GM23338 (cell line): Measurements from ENCODE around the gene ZNF580. TPM values are rescaled to one million over a fixed set of nuclear protein-coding genes. Genes with fewer than 3 reads are reported as not detected.

Source experiments
- ATAC-seq: fragments of 200-7000 bp; cut with Tn5 transposase; 3 replicates; pipeline ENCODE4 v1.9.1; 2020
- DNase-seq: peaks from one replicate; pipeline ENCODE4 v3.0.0-alpha.2; 2015; ENCODE audit warnings: low spot score
- H2AFZ ChIP-seq: fragments of 200-600 bp; sonication (generic); 2 replicates; pipeline ENCODE4 v1.8.0; 2016; ENCODE audit warnings: antibody characterized with exemption, mild to moderate bottlenecking, moderate library complexity
- H3F3A ChIP-seq: fragments of 200-600 bp; sonication (generic); replicated peaks from 2 replicates; pipeline ENCODE4 v1.8.0; 2017; ENCODE audit warnings: antibody characterized with exemption, mixed run types, low read depth
- H3K27ac ChIP-seq: fragments of 200-600 bp; sonication (generic); 2 replicates; pipeline ENCODE4 v1.6.1; 2016; ENCODE audit warnings: low read depth
- H3K27me3 ChIP-seq: fragments of 200-600 bp; sonication (generic); 2 replicates; pipeline ENCODE4 v1.8.0; 2016; ENCODE audit warnings: mild to moderate bottlenecking, mixed run types, moderate library complexity; ENCODE audit not compliant: insufficient read depth
- H3K36me3 ChIP-seq: fragments of 200-600 bp; sonication (generic); 2 replicates; pipeline ENCODE4 v1.8.0; 2016; ENCODE audit warnings: mild to moderate bottlenecking; ENCODE audit not compliant: insufficient read depth
- H3K4me1 ChIP-seq: fragments of 200-600 bp; sonication (generic); 2 replicates; pipeline ENCODE4 v1.8.0; 2016; ENCODE audit warnings: mild to moderate bottlenecking, moderate library complexity; ENCODE audit not compliant: insufficient read depth
- H3K4me2 ChIP-seq: fragments of 200-600 bp; sonication (generic); 2 replicates; pipeline ENCODE4 v1.7.1; 2017; ENCODE audit warnings: mixed run types
- H3K4me3 ChIP-seq: fragments of 200-600 bp; sonication (generic); 2 replicates; pipeline ENCODE4 v1.6.1; 2016; ENCODE audit warnings: mixed run types
- H3K79me2 ChIP-seq: fragments of 200-600 bp; sonication (generic); replicated peaks from 2 replicates; pipeline ENCODE4 v1.8.0; 2017; ENCODE audit warnings: mild to moderate bottlenecking; ENCODE audit not compliant: insufficient read depth
- H3K9me2 ChIP-seq: fragments of 200-600 bp; sonication (generic); 2 replicates; pipeline ENCODE4 v1.8.0; 2017; ENCODE audit not compliant: insufficient read depth
- H4K20me1 ChIP-seq: fragments of 200-600 bp; sonication (generic); replicated peaks from 2 replicates; pipeline ENCODE4 v1.8.0; 2017; ENCODE audit warnings: mild to moderate bottlenecking; ENCODE audit not compliant: insufficient read depth
- H3K27ac Mint-ChIP-seq: 2 replicates; pipeline ENCODE4 v1.8.0; 2020; ENCODE audit warnings: inconsistent platforms, mild to moderate bottlenecking, moderate library complexity, mixed read lengths
- H3K27me3 Mint-ChIP-seq: 3 replicates; pipeline ENCODE4 v1.8.0; 2022; ENCODE audit warnings: low read depth, mild to moderate bottlenecking, moderate library complexity, mixed read lengths, inconsistent platforms; ENCODE audit not compliant: insufficient read depth, poor library complexity
- H3K36me3 Mint-ChIP-seq: 3 replicates; pipeline ENCODE4 v1.8.0; 2021; ENCODE audit warnings: low read depth, mild to moderate bottlenecking, inconsistent platforms, moderate library complexity, mixed read lengths
- H3K4me1 Mint-ChIP-seq: 3 replicates; pipeline ENCODE4 v1.8.0; 2020; ENCODE audit warnings: mild to moderate bottlenecking, inconsistent platforms, mixed read lengths
- H3K4me3 Mint-ChIP-seq: 3 replicates; pipeline ENCODE4 v1.8.0; 2021; ENCODE audit warnings: moderate library complexity, mild to moderate bottlenecking, inconsistent platforms, mixed read lengths
- H3K9me3 Mint-ChIP-seq: 3 replicates; pipeline ENCODE4 v1.8.0; 2020; ENCODE audit warnings: moderate library complexity, mild to moderate bottlenecking, inconsistent platforms, mixed read lengths
- EZH2 ChIP-seq: fragments of 200-600 bp; sonication (generic); IDR thresholded peaks from one replicate; pipeline ENCODE4 v1.8.0; 2017; ENCODE audit warnings: antibody characterized with exemption, mild to moderate bottlenecking, low read depth; ENCODE audit not compliant: unreplicated experiment
- JUNB ChIP-seq: IDR thresholded peaks from one replicate; pipeline ENCODE4 v1.6.1; 2016; ENCODE audit warnings: antibody characterized with exemption; ENCODE audit not compliant: unreplicated experiment
- REST ChIP-seq: IDR thresholded peaks from one replicate; pipeline ENCODE4 v1.6.1; 2018; ENCODE audit warnings: antibody characterized with exemption; ENCODE audit not compliant: unreplicated experiment
- ZNF114 ChIP-seq: fragments of 250-450 bp; sonication (Bioruptor Pico); IDR thresholded peaks from 2 replicates; pipeline ENCODE4 v1.5.0; 2020; ENCODE audit warnings: mild to moderate bottlenecking, moderate library complexity
- ZNF331 ChIP-seq: fragments of 250-450 bp; sonication (Bioruptor Pico); IDR thresholded peaks from 2 replicates; pipeline ENCODE4 v1.5.0; 2020; ENCODE audit warnings: low read depth, mild to moderate bottlenecking, moderate library complexity
- polyA plus RNA-seq: library from polyadenylated mRNA; unstranded; fragments of >200 nt; fragmentation: Nextera tagmentation; extraction: Ambion mirVana; gene quantifications from 2 replicates; pipeline ENCODE4 v1.2.1, GENCODE V29; 2016
- total RNA-seq: library from RNA; depleted of rRNA; stranded (reverse); fragments of >200 nt; shearing (Covaris generic); gene quantifications from 2 replicates; pipeline ENCODE4 v1.2.3, GENCODE V29; 2014
- TF ChIP-seq, protein P1 (sequence below): fragments of 250-450 bp; sonication (Bioruptor Pico); IDR thresholded peaks from 2 replicates; pipeline ENCODE4 v1.5.0; 2020; ENCODE audit warnings: mild to moderate bottlenecking, moderate library complexity

The ZNF580 gene
- total and polyA plus RNA-seq, 2 experiments from 2014 or later = 18.7 to 23.6 TPM

- TF ChIP-seq, protein P1, sequence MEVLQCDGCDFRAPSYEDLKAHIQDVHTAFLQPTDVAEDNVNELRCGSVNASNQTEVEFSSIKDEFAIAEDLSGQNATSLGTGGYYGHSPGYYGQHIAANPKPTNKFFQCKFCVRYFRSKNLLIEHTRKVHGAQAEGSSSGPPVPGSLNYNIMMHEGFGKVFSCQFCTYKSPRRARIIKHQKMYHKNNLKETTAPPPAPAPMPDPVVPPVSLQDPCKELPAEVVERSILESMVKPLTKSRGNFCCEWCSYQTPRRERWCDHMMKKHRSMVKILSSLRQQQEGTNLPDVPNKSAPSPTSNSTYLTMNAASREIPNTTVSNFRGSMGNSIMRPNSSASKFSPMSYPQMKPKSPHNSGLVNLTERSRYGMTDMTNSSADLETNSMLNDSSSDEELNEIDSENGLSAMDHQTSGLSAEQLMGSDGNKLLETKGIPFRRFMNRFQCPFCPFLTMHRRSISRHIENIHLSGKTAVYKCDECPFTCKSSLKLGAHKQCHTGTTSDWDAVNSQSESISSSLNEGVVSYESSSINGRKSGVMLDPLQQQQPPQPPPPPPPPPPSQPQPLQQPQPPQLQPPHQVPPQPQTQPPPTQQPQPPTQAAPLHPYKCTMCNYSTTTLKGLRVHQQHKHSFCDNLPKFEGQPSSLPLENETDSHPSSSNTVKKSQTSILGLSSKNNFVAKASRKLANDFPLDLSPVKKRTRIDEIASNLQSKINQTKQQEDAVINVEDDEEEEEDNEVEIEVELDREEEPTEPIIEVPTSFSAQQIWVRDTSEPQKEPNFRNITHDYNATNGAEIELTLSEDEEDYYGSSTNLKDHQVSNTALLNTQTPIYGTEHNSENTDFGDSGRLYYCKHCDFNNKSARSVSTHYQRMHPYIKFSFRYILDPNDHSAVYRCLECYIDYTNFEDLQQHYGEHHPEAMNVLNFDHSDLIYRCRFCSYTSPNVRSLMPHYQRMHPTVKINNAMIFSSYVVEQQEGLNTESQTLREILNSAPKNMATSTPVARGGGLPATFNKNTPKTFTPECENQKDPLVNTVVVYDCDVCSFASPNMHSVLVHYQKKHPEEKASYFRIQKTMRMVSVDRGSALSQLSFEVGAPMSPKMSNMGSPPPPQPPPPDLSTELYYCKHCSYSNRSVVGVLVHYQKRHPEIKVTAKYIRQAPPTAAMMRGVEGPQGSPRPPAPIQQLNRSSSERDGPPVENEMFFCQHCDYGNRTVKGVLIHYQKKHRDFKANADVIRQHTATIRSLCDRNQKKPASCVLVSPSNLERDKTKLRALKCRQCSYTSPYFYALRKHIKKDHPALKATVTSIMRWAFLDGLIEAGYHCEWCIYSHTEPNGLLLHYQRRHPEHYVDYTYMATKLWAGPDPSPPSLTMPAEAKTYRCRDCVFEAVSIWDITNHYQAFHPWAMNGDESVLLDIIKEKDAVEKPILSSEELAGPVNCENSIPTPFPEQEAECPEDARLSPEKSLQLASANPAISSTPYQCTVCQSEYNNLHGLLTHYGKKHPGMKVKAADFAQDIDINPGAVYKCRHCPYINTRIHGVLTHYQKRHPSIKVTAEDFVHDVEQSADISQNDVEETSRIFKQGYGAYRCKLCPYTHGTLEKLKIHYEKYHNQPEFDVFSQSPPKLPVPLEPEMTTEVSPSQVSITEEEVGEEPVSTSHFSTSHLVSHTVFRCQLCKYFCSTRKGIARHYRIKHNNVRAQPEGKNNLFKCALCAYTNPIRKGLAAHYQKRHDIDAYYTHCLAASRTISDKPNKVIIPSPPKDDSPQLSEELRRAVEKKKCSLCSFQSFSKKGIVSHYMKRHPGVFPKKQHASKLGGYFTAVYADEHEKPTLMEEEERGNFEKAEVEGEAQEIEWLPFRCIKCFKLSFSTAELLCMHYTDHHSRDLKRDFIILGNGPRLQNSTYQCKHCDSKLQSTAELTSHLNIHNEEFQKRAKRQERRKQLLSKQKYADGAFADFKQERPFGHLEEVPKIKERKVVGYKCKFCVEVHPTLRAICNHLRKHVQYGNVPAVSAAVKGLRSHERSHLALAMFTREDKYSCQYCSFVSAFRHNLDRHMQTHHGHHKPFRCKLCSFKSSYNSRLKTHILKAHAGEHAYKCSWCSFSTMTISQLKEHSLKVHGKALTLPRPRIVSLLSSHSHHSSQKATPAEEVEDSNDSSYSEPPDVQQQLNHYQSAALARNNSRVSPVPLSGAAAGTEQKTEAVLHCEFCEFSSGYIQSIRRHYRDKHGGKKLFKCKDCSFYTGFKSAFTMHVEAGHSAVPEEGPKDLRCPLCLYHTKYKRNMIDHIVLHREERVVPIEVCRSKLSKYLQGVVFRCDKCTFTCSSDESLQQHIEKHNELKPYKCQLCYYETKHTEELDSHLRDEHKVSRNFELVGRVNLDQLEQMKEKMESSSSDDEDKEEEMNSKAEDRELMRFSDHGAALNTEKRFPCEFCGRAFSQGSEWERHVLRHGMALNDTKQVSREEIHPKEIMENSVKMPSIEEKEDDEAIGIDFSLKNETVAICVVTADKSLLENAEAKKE (CRISPR knock-in tag) = no peak
- TF ChIP-seq EZH2 = no peak
- TF ChIP-seq ZNF331 (CRISPR knock-in tag) = no peak
Observed at GRCh38 chr19:55596304-55596703, 44.5 kb upstream of the ZNF580 start (continued).

DNA sequence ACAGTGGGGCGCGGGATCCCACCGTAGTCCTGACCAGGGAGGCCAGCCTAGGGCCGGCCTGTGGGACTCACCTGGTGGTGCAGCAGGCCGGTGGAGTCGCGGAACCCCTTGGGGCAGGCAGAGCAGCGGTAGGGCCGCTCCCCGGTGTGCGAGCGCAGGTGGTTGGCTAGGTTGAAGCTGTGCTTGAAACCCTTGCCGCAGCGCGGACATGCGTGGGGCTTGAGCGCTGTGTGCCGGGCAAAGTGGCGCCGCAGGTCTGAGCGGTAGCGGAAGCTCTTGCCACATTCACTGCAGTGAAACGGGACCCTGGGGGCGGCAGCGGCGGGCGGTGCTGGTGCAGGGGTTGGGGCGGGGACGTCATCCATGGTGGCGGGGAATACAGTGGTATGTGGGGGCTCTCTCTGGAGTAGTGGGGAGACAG is 43.3 kb upstream of the ZNF580 start:
- peaks cover 24% of the 10 kb centered on the region for H3K4me1 Mint-ChIP-seq
- peaks cover 16% of the 10 kb centered on the region for H3K27me3 Mint-ChIP-seq
- peaks cover 3% of the 10 kb centered on the region; the same call in 2 of the 3 replicates for H3K9me3 Mint-ChIP-seq
- H3K4me3 Mint-ChIP-seq = no peak overlapping the region
- H3K4me2 ChIP-seq = no peak overlapping the region
- H3K36me3 ChIP-seq = 0 out of 2 replicates have a peak, but pooled peaks cover 3% of the 10 kb centered on the region
- H3K27ac ChIP-seq = no peak overlapping the region
- no peak overlapping the region for H2AFZ ChIP-seq
- peaks cover 33% of the 10 kb centered on the region for H3K36me3 Mint-ChIP-seq
- H3K27me3 ChIP-seq = peaks cover 2% of the 10 kb centered on the region; the same call in 1 of the 2 replicates
- no peaks in the 10 kb centered on the region for H4K20me1 ChIP-seq
- H3K79me2 ChIP-seq = no peaks in the 10 kb centered on the region; the same call in 1 of the 2 replicates
- ATAC-seq = no peak
- no peak for DNase-seq
- no peak overlapping the region for H3K27ac Mint-ChIP-seq
- H3K4me3 ChIP-seq = no peak overlapping the region
- no peaks in the 10 kb centered on the region for H3K9me2 ChIP-seq
- H3F3A ChIP-seq = peaks cover 18% of the 10 kb centered on the region
- H3K4me1 ChIP-seq = peaks cover 9% of the 10 kb centered on the region
- TF ChIP-seq JUNB = no peak
- TF ChIP-seq, protein P1 (CRISPR knock-in tag) = no peak
- no peak for TF ChIP-seq REST
- TF ChIP-seq ZNF114 (CRISPR knock-in tag) = no peak
